ENCODE results near the gene ZRANB2.

ZRANB2 gene

DNA sequence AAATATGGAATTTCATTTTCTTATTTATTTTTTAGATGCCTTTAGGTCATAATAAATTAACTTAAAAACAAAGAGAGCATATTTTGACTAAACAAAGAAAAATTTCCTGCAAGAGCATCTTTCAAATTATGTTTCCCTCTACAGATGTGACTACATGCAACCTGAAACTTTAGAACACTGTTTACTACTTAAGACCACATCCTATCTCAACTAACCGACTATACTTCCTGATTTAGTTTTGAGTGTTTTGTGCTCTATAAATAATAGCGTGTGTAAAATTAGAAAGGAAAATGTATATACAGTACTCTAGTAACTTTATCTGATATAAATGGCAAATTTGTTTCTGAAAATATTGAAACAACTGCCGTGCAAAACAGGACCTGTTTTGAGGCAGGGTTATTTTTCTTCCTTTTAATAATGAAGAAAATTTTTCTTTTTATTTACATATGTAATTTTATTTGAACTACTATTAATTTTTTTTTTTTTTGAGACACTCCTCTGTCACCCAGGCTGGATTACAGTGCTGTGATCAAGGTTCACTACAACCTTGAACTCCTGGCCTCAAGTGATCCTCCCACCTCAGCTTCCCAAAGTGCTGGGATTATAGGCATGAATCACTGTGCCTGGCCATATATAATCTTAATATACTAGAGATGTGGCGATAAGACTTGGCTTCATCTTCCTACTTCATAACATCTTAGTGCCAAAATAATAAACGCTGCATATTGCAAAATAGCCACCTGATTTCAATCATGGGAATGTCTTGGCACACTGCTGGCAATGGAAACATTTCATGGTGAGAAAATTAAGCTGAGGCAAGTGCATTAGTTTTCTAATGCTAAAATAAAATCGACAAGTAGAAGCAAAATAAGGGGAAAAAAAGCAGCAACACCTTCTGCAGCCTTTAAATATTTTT, 12.3 kb downstream of the ZRANB2 start:
- no peak for DNase-seq (ENCODE audit: low read depth in 2 of 2)

DNA sequence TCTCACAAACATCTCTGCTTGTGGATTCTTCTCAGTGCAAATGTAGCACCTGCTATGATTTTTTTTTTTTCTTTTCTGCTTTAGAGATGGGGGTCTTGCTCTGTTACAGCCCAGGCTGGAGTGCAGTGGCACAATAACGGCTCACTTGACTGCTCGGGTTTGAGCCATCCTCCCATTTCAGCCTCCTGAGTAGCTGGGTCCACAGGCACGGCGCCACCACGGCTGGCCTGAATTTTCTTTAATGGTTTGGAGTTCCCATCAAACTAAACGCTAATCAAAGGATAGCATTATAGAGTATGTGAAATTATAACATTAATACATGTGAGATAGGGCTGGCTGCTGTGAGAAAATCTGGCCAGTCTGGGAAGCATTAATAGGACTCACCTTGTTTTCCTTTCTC, 26.0 kb downstream of the ZRANB2 start:
- DNase-seq (ENCODE audit: low read depth in 2 of 2) = no peak

DNA sequence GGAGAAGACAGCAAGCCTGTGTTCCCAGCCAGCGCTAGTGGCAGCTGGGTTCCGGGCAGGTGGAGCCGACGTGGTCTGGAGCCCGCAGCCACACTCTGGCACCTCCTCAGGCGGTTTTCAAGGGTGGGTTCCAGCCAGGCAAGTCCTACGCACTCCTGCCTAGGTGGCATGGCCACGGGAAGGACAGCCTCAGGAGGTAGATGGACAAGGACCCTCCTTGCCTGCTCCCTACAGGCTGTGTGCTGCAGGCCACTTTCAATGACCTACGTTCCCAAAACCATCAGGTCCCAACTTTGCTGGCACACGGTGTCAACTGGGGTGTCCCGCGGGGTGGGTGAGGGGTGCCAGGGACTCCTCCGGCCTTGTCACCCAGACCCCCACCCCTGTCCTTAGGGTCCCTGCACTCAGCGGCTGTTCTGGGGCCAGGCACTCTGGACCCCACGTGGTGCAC, 26.5 kb downstream of the ZRANB2 start:
- peak in 1 of 2 donors; percentile 6 for DNase-seq (ENCODE audit: low read depth in 2 of 2)

DNA sequence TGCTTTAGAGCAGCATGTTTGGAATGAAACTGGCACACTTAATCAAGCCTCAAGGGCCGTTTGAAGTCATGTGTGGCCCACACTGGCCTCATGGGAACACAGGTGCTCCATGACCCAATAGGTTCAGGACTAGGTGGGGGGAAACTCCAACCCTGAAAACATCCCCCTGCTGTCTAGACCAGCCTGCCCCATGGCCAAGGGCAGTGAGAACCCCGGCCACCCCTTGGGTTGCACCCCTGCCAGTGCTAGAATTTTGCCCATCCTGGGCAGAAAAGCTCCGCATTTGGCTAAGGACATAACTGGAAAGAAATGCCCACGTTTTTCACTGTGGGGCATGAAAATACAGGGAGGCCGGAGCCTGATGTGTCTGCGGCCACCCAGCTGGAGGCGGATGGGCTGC, 27.1 kb downstream of the ZRANB2 start:
- peak in 1 of 2 donors; percentile 1 for DNase-seq (ENCODE audit: low read depth in 2 of 2)

DNA sequence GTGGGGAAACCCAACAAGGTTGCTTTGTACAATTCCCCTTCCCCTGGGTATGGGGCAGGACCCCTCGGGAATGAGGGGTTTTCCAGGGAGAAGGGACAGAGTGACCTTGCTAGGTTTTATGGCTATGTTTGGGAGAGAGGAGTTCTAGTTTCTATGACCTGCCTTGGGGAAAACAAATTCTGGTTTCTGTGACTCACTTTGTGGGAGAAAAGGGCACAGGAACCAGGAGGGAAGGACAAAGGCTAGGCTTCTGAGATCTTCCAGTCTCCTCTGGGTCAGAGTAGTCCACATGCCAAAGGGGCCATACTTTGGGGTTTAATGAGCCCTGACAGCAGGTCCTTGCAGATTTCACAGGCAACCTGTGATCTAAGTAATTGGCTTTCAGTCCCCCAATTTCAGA, 27.7 kb downstream of the ZRANB2 start:
- DNase-seq (ENCODE audit: low read depth in 2 of 2) = no peak

DNA sequence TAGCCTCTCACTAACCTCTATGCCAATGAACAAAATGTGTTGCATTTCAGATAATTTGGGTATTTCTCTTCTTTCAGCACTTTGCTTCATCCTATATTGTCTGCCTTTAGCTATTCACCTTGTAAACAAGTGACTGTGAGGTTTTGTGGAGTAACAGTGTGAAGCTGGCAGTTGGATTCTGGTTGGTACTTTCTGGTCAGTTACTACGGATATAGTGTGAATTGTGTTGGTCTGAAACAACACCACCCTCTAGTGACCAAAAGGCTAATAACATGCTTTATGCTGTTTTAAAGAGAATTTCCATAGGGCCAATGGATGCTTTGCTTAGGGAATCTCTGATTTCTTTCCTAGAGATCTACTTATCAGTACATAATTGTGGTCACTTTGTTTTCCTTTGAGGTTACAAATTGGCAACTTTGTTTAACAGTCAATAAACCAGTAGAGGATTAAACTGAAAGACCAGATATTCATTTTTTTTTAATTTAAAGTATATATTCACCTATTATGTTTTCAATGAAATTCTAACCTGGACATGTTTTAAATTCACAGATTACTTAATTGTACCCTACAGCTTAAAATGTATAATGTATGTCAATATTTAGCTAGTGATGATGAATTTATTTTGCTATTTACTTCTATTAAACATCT, 30.8 kb downstream of the ZRANB2 start:
- DNase-seq (ENCODE audit: low read depth in 2 of 2) = no peak

DNA sequence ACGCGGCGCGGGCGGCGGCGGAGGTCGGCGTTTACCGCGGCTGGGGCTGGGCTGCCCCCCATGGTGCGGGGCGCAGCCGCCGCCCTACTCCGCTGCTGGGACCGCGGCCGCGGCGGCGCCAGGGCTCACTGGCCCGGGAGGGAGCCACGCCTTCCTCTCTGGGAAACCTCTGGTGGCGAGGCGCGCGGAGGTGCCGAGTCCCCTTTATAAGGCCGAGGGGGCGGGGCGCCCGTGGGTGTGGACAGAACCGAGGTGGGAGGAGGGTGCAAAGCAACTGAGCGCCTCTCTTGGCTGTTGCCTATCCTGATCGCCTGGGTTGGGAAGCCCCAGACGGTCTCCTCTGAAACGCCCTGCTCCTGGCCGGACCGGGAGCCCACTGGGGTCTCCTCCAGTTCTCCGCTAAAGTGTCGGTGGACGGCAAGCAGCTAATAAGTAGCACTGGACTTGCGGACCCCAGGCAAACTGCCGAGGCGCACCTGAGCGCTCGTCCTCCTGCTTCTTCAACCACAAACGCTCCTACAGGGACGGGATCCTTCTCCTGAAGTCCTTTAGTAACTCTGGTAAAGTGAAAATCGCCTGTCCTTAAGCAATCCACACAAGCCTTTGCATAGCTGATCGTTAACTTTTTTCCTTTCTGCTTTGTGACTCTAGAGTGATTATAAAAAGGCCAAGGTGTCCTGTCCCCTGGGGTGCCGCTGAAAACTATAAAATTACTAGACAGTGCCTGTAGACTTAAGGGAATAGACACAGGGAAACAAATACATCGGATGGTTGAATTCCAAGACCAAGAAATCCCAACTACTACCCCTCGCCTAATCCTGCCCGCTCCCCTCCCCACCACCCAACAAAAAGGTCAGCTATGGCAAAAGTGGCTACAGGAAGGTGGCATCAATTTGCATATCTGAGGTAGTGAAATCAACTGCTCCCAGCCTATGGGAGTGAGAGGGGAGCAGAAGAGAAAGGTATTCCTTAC, 32.9 kb downstream of the ZRANB2 start, which contains the start of gene PTGER3:
TSS of gene PTGER3 (minus strand) at position 182 of the 973 bp plus-strand sequence. CDS start 239 bp downstream, outside the sequence.
- peak; percentile 32 to 45 for DNase-seq (ENCODE audit: low read depth in 2 of 2)

DNA sequence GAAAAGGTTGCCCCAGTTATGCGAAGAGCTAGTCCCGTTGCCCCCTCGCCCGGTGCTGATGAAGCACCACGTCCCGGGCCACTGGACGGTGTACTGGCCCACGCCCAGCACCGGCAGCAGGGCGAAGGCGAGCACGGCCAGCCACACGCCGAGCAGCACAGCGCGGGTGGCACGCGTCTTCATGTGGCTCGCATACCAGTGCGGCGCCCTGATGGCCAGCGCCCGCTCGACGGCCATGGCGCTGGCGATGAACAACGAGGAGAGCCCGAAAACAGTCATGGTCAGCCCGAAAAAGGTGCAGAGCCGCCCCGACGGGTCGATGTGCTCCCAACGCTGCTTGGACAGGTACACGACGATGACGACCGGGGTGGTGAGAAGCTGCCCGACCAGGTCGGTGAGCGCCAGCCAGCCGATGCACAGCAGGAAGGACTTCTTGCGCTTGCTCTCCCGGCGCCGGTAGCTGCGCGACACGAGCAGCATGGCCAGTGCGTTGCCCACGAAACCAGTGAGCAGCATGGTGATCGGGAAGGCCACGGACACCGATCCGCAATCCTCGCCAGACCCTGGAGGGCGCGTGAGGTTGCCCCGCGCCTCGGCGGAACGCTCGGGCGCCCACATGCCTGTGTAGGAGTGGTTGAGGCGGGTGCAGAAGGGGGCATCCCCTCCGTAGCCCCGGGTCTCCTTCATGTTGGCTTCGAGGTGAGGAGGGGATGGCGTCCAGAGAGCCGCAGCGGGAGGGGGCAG, 33.8 kb downstream of the ZRANB2 start:
- DNase-seq (ENCODE audit: low read depth in 2 of 2) = peak in 1 of 2 donors; percentile 14

DNA sequence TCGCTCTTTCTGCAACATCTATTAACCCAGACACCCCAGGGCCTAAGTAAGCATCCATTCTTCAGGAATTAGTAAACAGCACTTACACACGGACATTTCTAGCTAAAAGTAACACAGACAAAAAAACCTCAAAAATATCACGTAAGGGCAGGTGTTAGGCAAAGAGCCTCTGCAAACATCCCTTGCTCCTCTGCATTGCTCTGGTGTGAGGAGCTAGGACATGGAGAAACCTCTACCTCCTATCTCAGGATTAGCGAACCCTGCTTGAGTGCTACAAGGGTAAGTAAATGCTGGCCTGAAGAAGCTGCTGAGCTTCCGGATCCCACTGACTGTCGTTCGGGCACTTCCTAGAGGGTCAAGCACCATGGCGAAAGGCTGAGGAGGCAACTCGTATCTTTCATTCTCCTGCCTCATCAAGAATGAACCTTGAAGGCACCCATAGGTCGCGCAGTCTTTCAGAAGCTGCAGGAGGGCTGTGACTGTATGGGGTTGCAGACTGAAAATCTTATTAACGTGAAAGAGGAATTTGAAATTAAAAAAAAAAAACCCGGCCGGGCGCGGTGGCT, 35.3 kb downstream of the ZRANB2 start:
- DNase-seq (ENCODE audit: low read depth in 2 of 2) = no peak

DNA sequence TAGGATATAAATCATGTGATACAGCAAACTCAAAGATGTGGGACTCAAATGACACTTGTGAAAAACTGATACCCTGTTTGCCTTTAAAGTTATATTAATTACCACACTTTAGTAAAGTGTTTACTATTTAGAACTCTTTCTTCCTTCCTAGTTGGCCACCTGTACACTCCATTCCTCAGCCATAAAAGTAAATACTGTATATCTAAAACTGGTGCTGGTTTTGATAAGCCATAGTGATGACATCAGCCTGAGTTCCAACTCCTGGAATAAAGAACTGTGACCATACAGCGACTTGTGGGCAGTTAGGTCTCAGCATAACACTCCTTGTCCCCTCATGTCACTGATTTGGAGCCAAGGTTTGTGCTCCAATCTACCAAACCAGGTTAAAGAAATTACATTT, 36.0 kb downstream of the ZRANB2 start:
- DNase-seq (ENCODE audit: low read depth in 2 of 2) = no peak

DNA sequence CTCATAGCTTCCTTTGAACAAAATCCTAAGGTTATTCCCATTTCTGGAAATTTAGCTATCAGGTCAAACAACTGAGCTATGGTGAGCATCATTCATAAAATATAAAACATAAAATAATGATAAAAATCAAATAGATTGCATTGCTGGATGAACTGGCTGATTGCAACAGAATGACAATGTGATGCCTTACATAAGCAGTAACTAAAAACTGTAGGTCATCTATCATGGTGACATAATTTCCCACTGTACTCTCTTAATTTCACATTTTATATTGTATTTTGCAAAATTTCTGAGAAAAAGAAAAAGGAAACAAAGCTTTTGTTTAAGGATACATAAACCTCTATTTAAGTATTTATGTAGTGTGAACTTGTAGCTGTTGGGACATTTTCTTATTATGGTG, 37.8 kb downstream of the ZRANB2 start:
- no peak for DNase-seq (ENCODE audit: low read depth in 2 of 2)

DNA sequence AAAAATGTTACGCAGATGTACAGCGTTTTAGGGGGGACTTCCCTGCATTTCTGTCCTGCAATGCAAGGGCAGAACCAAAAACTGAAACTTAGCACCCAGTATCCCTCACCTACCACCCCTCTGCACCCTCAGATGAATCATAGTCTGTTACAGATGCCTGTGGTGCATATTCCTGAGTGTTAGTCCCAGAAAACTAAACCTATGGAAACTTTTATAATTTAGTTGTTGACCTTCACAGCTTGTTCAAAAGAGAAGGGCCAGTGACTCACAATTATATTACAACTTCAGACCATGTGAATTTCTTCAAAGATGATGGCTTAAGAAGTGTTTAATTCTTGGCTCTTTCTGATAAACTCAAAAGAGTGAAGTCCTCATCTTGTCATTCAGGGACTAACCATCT, 39.0 kb downstream of the ZRANB2 start:
- no peak for DNase-seq (ENCODE audit: low read depth in 2 of 2)

DNA sequence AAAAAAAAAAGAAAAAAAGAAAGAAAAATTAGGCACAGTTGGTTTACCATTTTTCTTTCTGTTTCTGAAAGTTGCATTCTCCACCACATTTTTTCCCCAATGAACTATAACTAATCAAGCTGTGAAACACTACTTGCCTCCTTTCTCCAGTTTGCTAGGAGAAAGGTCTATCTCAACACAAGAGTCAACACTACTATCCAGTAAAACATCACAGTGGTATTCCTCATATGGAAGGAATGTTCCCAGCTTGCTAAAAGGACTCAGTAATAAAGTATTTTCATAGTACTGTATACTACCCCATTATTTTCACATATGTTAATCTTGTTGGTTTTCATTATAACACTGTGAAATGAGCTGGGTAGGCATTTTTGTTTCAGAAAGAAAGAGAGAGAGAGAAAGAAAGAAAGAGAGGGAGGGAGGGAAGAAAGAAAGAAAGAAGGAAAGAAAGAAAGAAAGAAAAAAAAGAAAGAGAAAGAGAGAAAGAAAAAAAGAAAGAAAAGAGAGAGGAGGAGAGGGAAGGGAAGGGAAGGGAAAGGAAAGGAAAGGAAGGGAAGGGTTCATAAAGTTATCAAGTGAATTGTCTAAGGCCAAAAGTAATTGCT, 41.1 kb downstream of the ZRANB2 start:
- DNase-seq (ENCODE audit: low read depth in 2 of 2) = no peak

DNA sequence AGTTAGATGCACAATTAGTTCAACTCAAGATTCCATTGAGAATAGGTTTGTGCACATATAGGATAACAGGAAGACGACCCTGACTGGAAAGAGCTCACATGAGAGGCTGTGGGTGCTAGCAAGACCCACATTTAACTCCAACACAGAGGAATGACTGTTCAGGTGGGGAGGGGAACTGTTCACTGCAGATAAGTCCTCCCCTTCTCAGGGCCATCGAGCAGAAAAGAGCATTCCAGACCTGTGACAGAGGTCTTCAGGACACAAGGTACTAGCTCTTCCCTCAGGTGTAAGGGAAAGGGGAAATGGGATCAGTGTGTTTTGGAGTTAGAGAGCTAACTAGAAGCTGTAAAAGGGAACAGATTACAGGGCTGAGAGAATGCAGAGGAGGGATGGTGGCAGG, 41.9 kb downstream of the ZRANB2 start:
- no peak for DNase-seq (ENCODE audit: low read depth in 2 of 2)

DNA sequence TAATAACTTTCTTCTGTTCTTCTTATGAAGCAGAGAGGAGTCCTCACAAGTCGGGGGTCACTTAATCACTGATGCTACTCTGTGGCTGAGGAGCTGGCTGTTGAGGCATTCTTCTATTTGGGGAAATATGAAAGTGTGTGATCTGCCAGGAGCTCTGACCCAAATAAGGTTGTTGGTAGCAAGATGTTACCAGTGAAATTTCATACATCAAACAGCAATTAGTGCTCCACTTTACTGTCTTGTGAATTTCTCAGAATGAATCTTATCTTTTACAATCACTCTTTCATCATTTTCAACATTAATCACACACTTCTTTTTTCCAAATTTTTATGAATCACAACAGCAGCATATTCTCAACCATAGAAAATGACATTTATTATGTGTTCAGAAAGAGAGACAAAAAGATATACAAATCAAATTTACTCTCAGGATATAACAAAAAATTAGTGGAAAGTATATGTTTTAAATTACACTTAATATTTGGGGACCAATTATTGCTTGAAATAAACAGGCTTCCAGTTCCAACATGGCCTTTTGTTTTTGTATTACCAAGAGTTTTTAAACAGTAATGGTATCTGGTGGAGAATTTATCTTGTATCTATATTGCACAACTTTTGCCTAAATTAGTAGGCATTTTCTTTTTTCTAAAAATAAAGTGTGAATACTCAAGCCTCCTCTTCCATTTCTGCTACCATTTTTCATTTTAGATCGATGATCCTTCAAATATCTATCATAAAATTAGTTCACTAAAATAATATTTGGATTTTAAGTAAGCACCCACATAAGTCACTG, 42.8 kb downstream of the ZRANB2 start:
- DNase-seq (ENCODE audit: low read depth in 2 of 2) = no peak

DNA sequence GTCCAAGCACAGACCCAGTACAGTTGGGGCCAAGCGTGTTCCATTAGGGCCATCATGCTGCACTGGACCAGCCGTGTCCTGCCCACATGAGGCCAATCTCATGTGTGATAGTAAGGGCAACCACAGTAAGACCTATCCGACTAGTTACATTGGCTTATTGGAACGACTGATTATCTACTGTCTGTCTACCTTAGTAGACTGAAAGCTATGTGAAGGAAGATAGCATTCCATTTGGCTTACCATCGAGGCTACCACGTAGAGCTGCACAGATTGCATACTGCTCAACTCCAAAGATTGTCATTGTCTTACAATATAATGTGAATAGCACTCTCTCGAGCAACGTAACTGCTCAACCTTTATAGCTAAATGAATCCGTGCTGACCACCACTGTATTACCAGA, 43.8 kb downstream of the ZRANB2 start:
- no peak for DNase-seq (ENCODE audit: low read depth in 2 of 2)

DNA sequence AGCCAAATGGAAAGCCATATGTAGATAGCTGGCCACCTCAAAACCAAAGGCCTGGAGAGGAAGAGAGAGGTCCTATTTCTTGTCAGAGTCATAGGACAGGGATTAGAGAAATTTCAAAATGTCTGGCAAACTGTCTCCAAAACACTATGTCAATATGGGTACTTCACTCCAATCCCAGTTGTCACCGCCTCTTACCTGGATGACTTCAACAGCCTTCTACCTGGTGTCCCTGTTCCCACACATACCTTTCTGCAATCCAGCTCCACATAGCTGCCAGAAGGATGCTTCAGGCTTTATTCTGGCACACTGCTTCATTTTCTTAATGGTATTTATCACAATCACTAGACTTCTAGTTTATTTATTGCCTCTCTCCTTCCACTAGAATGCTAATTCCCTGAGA, 47.7 kb downstream of the ZRANB2 start:
- DNase-seq (ENCODE audit: low read depth in 2 of 2) = no peak

DNA sequence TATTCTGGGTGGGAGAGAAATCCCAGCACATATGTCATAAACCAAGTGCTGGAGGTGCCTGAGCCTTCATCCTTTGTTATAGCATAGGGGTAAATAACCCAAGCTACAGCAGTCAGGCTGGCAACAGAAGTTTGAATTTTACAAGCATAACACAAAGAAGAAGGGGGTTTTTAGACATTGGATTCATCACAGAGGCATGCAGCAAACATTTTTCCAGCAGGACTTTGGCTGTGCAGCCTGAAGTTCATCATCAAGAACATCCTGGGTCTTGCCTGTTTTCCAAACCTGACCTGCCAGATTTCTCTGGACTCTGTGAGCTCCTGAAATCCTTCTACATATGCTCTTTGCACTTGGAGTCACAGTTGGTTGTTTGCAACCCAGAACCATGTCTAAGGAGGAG, 49.4 kb downstream of the ZRANB2 start:
- DNase-seq (ENCODE audit: low read depth in 2 of 2) = no peak

DNA sequence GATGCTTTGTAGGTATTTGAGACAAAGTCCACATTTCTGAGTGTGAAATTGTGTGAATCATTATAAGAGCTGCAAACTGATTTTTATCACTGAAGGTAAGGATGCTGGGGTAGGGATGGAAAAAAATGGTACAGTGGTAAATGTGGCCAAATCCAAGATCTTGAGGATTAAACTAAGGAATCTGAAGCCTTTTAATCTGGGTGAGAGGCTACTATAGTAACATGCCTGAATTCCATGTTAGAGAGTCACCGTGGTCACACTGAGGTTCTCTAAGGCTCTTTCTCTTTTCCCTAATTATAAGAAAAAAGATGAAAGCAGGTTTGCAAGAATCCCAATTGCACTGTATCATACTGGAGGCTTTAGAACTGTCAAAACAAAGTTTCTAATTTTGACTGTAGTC, 50.8 kb downstream of the ZRANB2 start:
- DNase-seq (ENCODE audit: low read depth in 2 of 2) = no peak

DNA sequence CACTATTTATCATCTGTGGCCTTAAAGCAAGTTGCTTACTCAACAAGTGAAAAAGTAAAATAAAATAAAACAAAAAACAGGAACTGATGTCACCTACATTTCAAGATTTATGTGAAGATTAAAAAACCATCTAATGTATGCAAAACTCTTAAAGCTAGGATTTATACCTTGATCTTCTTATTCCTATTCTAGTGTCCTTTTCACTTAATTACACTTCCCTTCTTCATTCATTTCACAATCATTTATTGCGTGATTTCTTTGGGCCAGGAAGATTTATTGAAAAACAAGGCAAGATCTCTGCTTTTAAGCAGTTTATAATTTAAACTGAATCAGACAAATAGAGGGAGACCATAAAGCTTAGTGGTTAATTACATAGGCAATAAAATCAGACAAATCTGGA, 51.9 kb downstream of the ZRANB2 start:
- no peak for DNase-seq (ENCODE audit: low read depth in 2 of 2)

All from stimulated activated CD4-positive, alpha-beta T cell treated with anti-CD3 and anti-CD28 coated beads, Interleukin-1b, Interleukin-23, amount 100 ng/mL, for 4 hours (primary cell).